Measurements from ENCODE around the gene PID1.
A peak's percentile ranks its signal among the peaks of the same experiment; 100 is the strongest.

Gene PID1

DNA sequence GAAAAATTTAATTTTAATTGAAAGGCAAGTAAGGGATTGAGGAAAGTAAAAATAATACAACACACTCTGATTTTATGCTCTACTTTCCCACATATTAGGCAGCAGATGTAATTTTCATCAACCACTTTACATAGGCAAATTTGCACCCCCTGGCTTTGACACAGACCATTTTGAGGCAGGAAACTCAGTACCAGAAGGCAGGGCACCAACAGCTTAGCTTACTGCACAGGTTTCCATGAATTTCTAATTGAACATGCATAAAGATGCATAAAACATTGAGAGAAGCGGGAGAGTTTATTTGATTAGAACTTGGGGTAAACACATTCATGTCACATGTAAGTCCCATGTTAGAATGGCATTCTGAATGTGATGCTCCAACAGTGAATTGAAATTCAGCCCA lies 171.9 kb downstream of the PID1 start:
- no peak for DNase-seq
- in situ Hi-C loops (cut with HindIII; ENCODE audit: low pct_ligation_motif_present, low sequenced_read_pairs), result no loop called here
- H3K4me3 ChIP-seq (ENCODE audit: low read depth, low read length), result no peak overlapping the region
- TF ChIP-seq, protein P1, sequence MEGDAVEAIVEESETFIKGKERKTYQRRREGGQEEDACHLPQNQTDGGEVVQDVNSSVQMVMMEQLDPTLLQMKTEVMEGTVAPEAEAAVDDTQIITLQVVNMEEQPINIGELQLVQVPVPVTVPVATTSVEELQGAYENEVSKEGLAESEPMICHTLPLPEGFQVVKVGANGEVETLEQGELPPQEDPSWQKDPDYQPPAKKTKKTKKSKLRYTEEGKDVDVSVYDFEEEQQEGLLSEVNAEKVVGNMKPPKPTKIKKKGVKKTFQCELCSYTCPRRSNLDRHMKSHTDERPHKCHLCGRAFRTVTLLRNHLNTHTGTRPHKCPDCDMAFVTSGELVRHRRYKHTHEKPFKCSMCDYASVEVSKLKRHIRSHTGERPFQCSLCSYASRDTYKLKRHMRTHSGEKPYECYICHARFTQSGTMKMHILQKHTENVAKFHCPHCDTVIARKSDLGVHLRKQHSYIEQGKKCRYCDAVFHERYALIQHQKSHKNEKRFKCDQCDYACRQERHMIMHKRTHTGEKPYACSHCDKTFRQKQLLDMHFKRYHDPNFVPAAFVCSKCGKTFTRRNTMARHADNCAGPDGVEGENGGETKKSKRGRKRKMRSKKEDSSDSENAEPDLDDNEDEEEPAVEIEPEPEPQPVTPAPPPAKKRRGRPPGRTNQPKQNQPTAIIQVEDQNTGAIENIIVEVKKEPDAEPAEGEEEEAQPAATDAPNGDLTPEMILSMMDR (IDR thresholded peaks at IDR 0.05; ENCODE audit: low read depth, low read length, missing control alignments), result no peak
- no peaks in the 10 kb centered on the region for H3K36me3 ChIP-seq (replicated peaks)
- no peak overlapping the region for H3K27ac ChIP-seq
- no peaks in the 10 kb centered on the region for H3K27me3 ChIP-seq (replicated peaks)

DNA sequence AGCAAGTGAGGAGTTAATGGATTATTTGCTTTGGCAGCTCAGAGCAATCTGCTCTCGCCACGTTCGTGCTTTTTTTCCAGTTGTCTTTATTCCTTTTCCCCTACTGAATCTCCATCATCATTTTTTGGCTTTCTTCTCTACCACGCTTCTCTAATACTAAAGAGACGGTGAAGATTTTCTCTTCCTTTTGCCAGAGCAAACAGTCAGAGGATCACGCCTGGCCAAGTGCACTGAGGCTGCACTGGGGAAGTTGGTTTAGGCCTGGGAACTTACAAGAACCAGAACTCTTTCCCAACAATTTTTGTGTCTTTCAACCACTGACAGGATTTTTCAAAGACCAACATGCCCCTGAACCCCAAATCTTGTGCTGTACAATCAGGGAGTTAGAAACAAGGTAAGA lies 172.3 kb downstream of the PID1 start:
- no peak for DNase-seq
- Histone ChIP-seq H3K27ac (no peak overlapping the region), H3K4me3 (ENCODE audit: low read depth, low read length) (no peak overlapping the region), H3K36me3 (replicated peaks) (no peaks in the 10 kb centered on the region), H3K27me3 (replicated peaks) (no peaks in the 10 kb centered on the region)
- in situ Hi-C loops (cut with HindIII; ENCODE audit: low pct_ligation_motif_present, low sequenced_read_pairs), result no loop called here
- TF ChIP-seq, protein P1 (IDR thresholded peaks at IDR 0.05; ENCODE audit: low read depth, low read length, missing control alignments), result no peak

GRCh38 chr2:229096409-229097066 lies 174.5 kb downstream of the PID1 start:
- in situ Hi-C loops (cut with HindIII; ENCODE audit: low pct_ligation_motif_present, low sequenced_read_pairs), result no loop called here
- no peaks in the 10 kb centered on the region for H3K36me3 ChIP-seq (replicated peaks)
- peak; percentile 7 for DNase-seq
- TF ChIP-seq, protein P1 (IDR thresholded peaks at IDR 0.05; ENCODE audit: low read depth, low read length, missing control alignments), result no peak
- no peaks in the 10 kb centered on the region for H3K27me3 ChIP-seq (replicated peaks)
- H3K4me3 ChIP-seq (ENCODE audit: low read depth, low read length), result no peak overlapping the region
- no peak overlapping the region for H3K27ac ChIP-seq

GRCh38 chr2:229095472-229095871 lies 175.6 kb downstream of the PID1 start:
- no peaks in the 10 kb centered on the region for H3K36me3 ChIP-seq (replicated peaks)
- TF ChIP-seq, protein P1 (IDR thresholded peaks at IDR 0.05; ENCODE audit: low read depth, low read length, missing control alignments), result no peak
- H3K4me3 ChIP-seq (ENCODE audit: low read depth, low read length), result no peak overlapping the region
- in situ Hi-C loops (cut with HindIII; ENCODE audit: low pct_ligation_motif_present, low sequenced_read_pairs), result no loop called here
- DNase-seq, result no peak
- no peaks in the 10 kb centered on the region for H3K27me3 ChIP-seq (replicated peaks)
- no peak overlapping the region for H3K27ac ChIP-seq

DNA sequence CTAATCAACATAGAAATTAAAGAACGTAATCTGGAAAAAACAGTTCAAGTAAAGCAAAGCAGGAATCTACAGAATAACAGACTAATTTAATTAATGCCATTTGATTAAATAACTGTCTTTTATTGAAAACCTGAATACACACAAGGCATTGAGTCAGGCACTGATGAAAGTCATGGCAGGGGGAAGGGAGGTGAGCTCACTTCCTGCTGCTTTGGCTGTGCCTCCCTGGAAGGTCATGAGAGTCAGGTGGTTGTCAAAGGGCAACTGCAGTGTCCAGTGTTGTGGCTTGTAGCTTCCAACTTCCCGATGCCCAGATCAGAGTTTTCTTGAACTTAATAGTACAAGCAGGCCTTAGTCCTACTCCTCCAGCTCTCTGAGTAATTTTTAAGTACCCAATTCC lies 180.9 kb downstream of the PID1 start:
- in situ Hi-C loops (cut with HindIII; ENCODE audit: low pct_ligation_motif_present, low sequenced_read_pairs), result no loop called here
- Histone ChIP-seq H3K27me3 (replicated peaks) (no peaks in the 10 kb centered on the region), H3K4me3 (ENCODE audit: low read depth, low read length) (no peak overlapping the region), H3K27ac (no peak overlapping the region), H3K36me3 (replicated peaks) (no peaks in the 10 kb centered on the region)
- TF ChIP-seq, protein P1 (IDR thresholded peaks at IDR 0.05; ENCODE audit: low read depth, low read length, missing control alignments), result no peak
- DNase-seq, result no peak

DNA sequence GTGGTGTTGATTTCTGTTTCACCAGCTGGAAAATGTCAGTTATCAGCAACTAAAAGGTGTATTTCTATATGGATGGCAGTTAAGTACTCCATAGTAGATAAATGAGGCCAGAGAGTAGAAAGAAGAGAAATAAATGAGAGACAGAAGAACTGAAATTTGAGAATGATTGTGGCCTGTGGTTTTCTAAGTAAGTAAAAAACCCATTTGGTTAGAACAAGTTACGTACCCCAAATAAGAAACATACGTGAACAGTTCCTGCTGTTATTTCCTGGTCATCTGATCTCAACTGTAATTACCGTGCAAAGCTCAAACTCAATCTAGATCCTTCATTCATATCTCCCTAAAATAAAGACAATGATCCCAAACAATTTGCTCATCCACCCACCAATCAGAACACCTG lies 181.3 kb downstream of the PID1 start:
- H3K27me3 ChIP-seq (replicated peaks), result no peaks in the 10 kb centered on the region
- no peak overlapping the region for H3K27ac ChIP-seq
- in situ Hi-C loops (cut with HindIII; ENCODE audit: low pct_ligation_motif_present, low sequenced_read_pairs), result no loop called here
- H3K4me3 ChIP-seq (ENCODE audit: low read depth, low read length), result no peak overlapping the region
- H3K36me3 ChIP-seq (replicated peaks), result no peaks in the 10 kb centered on the region
- TF ChIP-seq, protein P1 (IDR thresholded peaks at IDR 0.05; ENCODE audit: low read depth, low read length, missing control alignments), result no peak
- no peak for DNase-seq
